K562 (cell line): ENCODE measurements around the gene TALDO1. TPM values are rescaled to one million over a fixed set of nuclear protein-coding genes. Genes with fewer than 3 reads are reported as not detected.

Source experiments
- CBX2 ChIP-seq: fragments of 200-600 bp; sonication (generic); IDR thresholded peaks from one replicate; pipeline ENCODE4 v1.6.1; 2012; ENCODE audit warnings: mild to moderate bottlenecking, low read length, inconsistent platforms; ENCODE audit not compliant: insufficient read depth, poor library complexity, severe bottlenecking
- FOSL1 ChIP-seq: fragments of 200-800 bp; sonication (Bioruptor generic); conservative IDR thresholded peaks from 2 replicates; pipeline ENCODE4 v1.6.1; 2016; ENCODE audit warnings: missing genetic modification characterization, missing compliant biosample characterization
- GABPA ChIP-seq: fragments of 200-800 bp; sonication (Bioruptor generic); conservative IDR thresholded peaks from 2 replicates; pipeline ENCODE4 v1.6.1; 2016; ENCODE audit warnings: low read depth, missing genetic modification characterization, missing compliant biosample characterization
- GTF3C2 ChIP-seq: IDR thresholded peaks from 3 replicates; pipeline ENCODE4 v1.6.1; 2011; ENCODE audit warnings: borderline replicate concordance, mild to moderate bottlenecking, moderate library complexity; ENCODE audit not compliant: insufficient read length; ENCODE audit errors: extremely low read depth
- HINFP ChIP-seq: fragments of 450-650 bp; conservative IDR thresholded peaks from 2 replicates; pipeline ENCODE4 v1.6.1; 2016; ENCODE audit warnings: missing genetic modification characterization, low read depth, mild to moderate bottlenecking, control low read depth, missing compliant biosample characterization
- HMG20A ChIP-seq: fragments of 450-650 bp; formaldehyde crosslinking; conservative IDR thresholded peaks from 2 replicates; pipeline ENCODE4 v1.4.0; 2020; ENCODE audit warnings: mild to moderate bottlenecking, mixed read lengths
- HMGN3 ChIP-seq: IDR thresholded peaks from 2 replicates; pipeline ENCODE4 v1.6.1; 2011; ENCODE audit warnings: borderline replicate concordance, low read depth, mild to moderate bottlenecking, mixed read lengths, low read length; ENCODE audit not compliant: insufficient read length; ENCODE audit errors: extremely low read depth
- KAT7 ChIP-seq: sonication (generic); formaldehyde crosslinking; IDR thresholded peaks from 2 replicates; pipeline ENCODE4 v1.8.0; 2022; ENCODE audit warnings: missing genetic modification reagents, mild to moderate bottlenecking, borderline replicate concordance
- NCOA4 ChIP-seq: fragments of 450-650 bp; IDR thresholded peaks from 2 replicates; pipeline ENCODE4 v1.6.1; 2018; ENCODE audit warnings: mild to moderate bottlenecking; ENCODE audit not compliant: partially characterized antibody
- NR3C1 ChIP-seq: sonication (generic); formaldehyde crosslinking; IDR thresholded peaks from 2 replicates; pipeline ENCODE4 v1.8.1; 2022; ENCODE audit warnings: missing genetic modification reagents
- RBBP5 ChIP-seq: fragments of 200-600 bp; sonication (generic); IDR thresholded peaks from 2 replicates; pipeline ENCODE4 v1.6.1; 2012; ENCODE audit warnings: borderline replicate concordance, mild to moderate bottlenecking, low read length, control low read depth, inconsistent platforms; ENCODE audit not compliant: insufficient read depth, poor library complexity, severe bottlenecking
- TCF15 ChIP-seq: fragments of 250-450 bp; sonication (Bioruptor Pico); IDR thresholded peaks from 2 replicates; pipeline ENCODE4 v1.8.0; 2022; ENCODE audit warnings: moderate library complexity, mild to moderate bottlenecking, inconsistent platforms
- ZBTB17 ChIP-seq: fragments of 450-650 bp; formaldehyde crosslinking; IDR thresholded peaks from 2 replicates; pipeline ENCODE4 v1.4.0; 2020; ENCODE audit warnings: mild to moderate bottlenecking
- polyA plus RNA-seq, 8 experiments: library from polyadenylated mRNA; depleted of rRNA in 4 of 8; stranded (reverse) in 5 of 8; unstranded in 3 of 8; fragments of >200 nt; fragmentation: Nextera tagmentation in 2 of 8; fragmentation: Illumina TruSeq in 1 of 8; extraction: Ambion mirVana in 2 of 8; extraction: Trizol in 1 of 8; gene quantifications; 2 replicates each; pipeline versions ENCODE4 v1.2.1 to v1.2.3, GENCODE V29; 2011 to 2014; ENCODE audit warnings: inconsistent platforms in 1 of 8, missing spikeins in 1 of 8
- total RNA-seq, 7 experiments: library from RNA; depleted of rRNA in 6 of 7; stranded (reverse); fragments of >200 nt in 6 of 7; fragmentation: Illumina TruSeq in 2 of 7; extraction: Trizol in 2 of 7; gene quantifications; 2 replicates each; pipeline versions ENCODE4 v1.2.1 to v1.2.3, GENCODE V29; 2011 to 2021; ENCODE audit warnings: low replicate concordance in 1 of 7

Gene TALDO1
- total and polyA plus RNA-seq, 9 of the 15 experiments (the other 6 are each of a cell fraction or from before 2014, with no cell fraction given) = 260 to 541 (median 441) TPM

GRCh38 chr11:777288-778255 is 30.3 kb downstream of the TALDO1 start, which contains the start of gene GATD1 (continued):
- TF ChIP-seq RBBP5 = peak; percentile 67
- no peak for TF ChIP-seq GTF3C2
- no peak for TF ChIP-seq NCOA4
- TF ChIP-seq KAT7 (CRISPR knock-in tag) = no peak
- TF ChIP-seq ZBTB17 (CRISPR knock-in tag) = no peak
- TF ChIP-seq CBX2 = no peak
- no peak for TF ChIP-seq HMG20A (CRISPR knock-in tag)
- TF ChIP-seq FOSL1 (tag) = no peak
- no peak for TF ChIP-seq HINFP (tag)
- no peak for TF ChIP-seq TCF15 (CRISPR knock-in tag)
- peak; percentile 57; the same call in 1 of the 2 replicates for TF ChIP-seq NR3C1 (CRISPR knock-in tag)
- TF ChIP-seq GABPA (tag) = no peak; the same call in 1 of the 2 replicates
- TF ChIP-seq HMGN3 = peak; percentile 24
